Spinal cord (tissue), 10 donors: ENCODE measurements around the gene BCL2. TPM values are rescaled to one million over a fixed set of nuclear protein-coding genes. Genes with fewer than 3 reads are reported as not detected.
A peak's percentile ranks its signal among the peaks of the same experiment; 100 is the strongest.

Source experiments
- DNase-seq, 6 donors: peaks; one replicate each; pipeline versions ENCODE4 v3.0.0 to v3.0.0-alpha.2; 2013 to 2015; ENCODE audit warnings: low spot score in 6 of 6, low read depth in 4 of 6
- H3K27ac ChIP-seq: one replicate; pipeline ENCODE4 v1.5.1; 2013; ENCODE audit warnings: low read depth, low read length, control low read depth
- H3K27me3 ChIP-seq: one replicate; pipeline ENCODE4 v1.6.1; 2013; ENCODE audit warnings: low read length; ENCODE audit not compliant: control insufficient read depth, insufficient read depth
- H3K36me3 ChIP-seq: one replicate; pipeline ENCODE4 v1.6.1; 2013; ENCODE audit warnings: low read length; ENCODE audit not compliant: control insufficient read depth, insufficient read depth
- H3K4me1 ChIP-seq: one replicate; pipeline ENCODE4 v1.6.1; 2013; ENCODE audit warnings: low read length; ENCODE audit not compliant: control insufficient read depth, insufficient read depth
- H3K4me3 ChIP-seq: one replicate; pipeline ENCODE4 v1.5.1; 2013; ENCODE audit warnings: low read depth, low read length, control low read depth
- H3K9me3 ChIP-seq: one replicate; pipeline ENCODE4 v1.6.1; 2013; ENCODE audit warnings: low read length; ENCODE audit not compliant: control insufficient read depth, insufficient read depth
- WGBS: methylation state at CpG from one replicate; pipeline ENCODE4 v1.1.5; 2013; ENCODE audit warnings: missing lambda C conversion rate; ENCODE audit not compliant: insufficient coverage; 5-methylcytosine and 5-hydroxymethylcytosine counted together
- polyA plus RNA-seq, 2 donors: library from polyadenylated mRNA; unstranded; fragments of 120-200 nt; gene quantifications; one replicate each; pipeline ENCODE4 v1.2.1, GENCODE V29; 2013; ENCODE audit not compliant: insufficient read length in 2 of 2
- total RNA-seq, 2 donors: library from RNA; depleted of rRNA in 1 of 2; stranded (reverse); fragments of 120-200 nt in 1 of 2; fragments of >200 nt in 1 of 2; gene quantifications; one replicate each; pipeline versions ENCODE4 v1.2.3 to v1.2.4, GENCODE V29; 2013 to 2014
- donor health status: healthy.

The BCL2 gene
- total and polyA plus RNA-seq, 4 donors, result 14.4 to 34.4 (median 23.7) TPM

DNA sequence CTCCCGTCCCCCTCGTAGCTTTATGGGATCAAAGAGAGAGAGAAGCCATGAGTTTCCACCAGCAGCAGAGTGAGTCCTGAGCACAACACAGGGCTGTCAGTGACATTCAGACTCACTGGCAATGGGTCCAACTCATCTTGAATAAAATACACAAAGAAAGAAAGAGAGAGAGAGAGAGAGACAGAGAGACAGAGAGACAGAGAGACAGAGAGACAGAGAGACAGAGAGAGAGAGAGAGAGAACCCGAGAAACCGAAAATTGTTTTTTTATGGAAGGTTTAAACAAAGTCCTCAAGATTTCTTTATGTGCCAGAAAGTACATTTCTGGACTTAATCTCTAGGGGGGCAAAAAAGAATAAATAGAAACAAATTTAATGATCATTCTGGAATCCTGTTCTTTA lies 11.5 kb upstream of the BCL2 start:
- peaks cover 31% of the 10 kb centered on the region for H3K36me3 ChIP-seq
- no peak overlapping the region for H3K4me3 ChIP-seq
- 94% methylated on average over 2 of the region's 4 CpGs for WGBS
- peaks cover 5% of the 10 kb centered on the region for H3K4me1 ChIP-seq
- no peak for DNase-seq
- no peaks in the 10 kb centered on the region for H3K27me3 ChIP-seq
- no peaks in the 10 kb centered on the region for H3K9me3 ChIP-seq
- H3K27ac ChIP-seq, result no peak overlapping the region

DNA sequence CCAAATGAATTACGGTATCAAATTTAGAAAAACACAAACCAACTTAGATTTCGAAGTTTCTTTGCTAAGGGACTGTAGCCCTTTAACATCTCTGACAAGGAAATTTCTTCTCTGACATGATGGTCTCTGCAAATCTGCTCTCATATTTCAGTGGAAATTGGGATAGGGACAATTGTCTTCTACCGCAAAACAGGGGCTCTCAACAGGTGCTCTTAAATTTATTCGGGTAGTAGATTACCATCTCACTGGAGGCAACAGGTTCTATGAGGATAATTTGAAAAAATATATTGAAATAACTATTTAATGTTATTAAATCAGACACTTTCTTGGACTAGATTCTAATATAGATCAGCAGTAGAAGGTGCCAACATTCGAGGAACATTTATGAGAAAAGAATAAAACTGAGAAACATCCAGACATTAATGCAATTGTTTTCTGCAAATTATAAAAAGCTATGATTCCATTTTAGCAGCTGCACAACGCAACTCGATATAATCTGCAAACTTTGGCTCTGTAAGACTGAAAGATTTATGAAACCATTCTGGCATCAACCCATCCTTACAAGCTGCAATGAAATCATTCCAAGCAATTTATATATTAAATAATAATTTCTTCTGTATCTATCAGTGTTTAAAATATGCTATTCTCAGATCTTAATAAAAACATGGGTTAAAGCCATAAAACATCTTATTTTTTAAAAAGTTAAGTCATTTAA lies 10.0 kb upstream of the BCL2 start:
- Histone ChIP-seq H3K27ac (no peak overlapping the region), H3K27me3 (no peaks in the 10 kb centered on the region)
- 94% methylated on average over 3 of the region's 7 CpGs for WGBS

DNA sequence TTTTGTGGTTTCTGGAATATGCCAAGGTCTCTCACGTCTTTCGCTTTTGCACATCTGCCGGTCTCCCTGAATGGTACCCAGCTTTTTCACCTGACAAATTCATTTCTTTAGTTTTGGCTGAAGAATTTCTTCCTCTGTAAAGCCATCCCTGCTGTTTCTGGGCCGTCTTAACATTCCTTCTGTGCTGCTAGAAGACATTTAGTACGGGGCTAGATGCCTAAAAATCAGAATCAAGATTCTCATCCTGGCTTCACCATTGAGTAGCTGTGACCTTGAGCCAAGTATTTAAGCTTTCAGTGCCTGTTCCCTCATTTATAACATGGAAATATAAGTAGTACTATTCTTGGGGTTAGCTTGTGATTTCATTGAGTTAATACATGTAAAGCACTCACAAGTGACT lies 6.4 kb upstream of the BCL2 start:
- H3K9me3 ChIP-seq, result no peaks in the 10 kb centered on the region
- H3K27me3 ChIP-seq, result no peaks in the 10 kb centered on the region
- no peak overlapping the region for H3K4me3 ChIP-seq
- H3K27ac ChIP-seq, result no peak overlapping the region
- H3K4me1 ChIP-seq, result peaks cover 2% of the 10 kb centered on the region
- peaks cover 3% of the 10 kb centered on the region for H3K36me3 ChIP-seq
- 47% methylated on average over 5 of the region's 5 CpGs for WGBS
- peak in 1 of 6 donors; percentile 68 for DNase-seq

More for the DNA sequence above, 10.0 kb upstream of the BCL2 start:
- no peak for DNase-seq
- peaks cover 27% of the 10 kb centered on the region for H3K36me3 ChIP-seq
- no peaks in the 10 kb centered on the region for H3K4me1 ChIP-seq
- H3K9me3 ChIP-seq, result no peaks in the 10 kb centered on the region
- no peak overlapping the region for H3K4me3 ChIP-seq

DNA sequence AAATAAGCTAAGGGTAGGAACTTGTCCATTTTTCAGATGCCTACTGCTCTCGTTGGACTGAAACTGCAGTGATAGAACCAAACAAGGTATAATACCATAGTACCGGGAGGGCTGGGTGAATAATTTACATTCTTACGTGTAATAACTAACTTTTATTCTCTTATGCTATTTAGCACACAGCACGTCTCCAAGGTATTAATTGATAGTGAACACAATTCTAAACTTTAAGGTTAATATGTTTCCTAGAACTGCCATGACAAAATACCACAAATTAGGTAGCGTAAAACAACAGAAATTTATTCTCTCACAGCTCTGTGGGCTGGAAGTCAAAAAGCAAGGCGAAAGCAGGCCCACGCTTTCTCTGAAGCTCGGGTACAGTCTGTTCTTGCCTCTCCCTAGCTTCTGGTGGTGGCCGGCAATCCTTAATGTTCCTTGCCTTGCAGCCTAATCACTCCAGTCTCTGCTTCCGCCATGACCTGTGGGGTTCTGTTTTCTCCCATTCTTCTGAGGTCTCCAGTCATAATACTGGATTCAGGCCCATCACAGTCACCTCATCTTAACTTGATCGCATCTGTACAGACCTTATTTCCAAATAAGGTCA lies 5.6 kb upstream of the BCL2 start:
- H3K27me3 ChIP-seq, result no peaks in the 10 kb centered on the region
- H3K9me3 ChIP-seq, result no peaks in the 10 kb centered on the region
- no peaks in the 10 kb centered on the region for H3K36me3 ChIP-seq
- no peak overlapping the region for H3K4me3 ChIP-seq
- H3K27ac ChIP-seq, result no peak overlapping the region
- DNase-seq, result no peak
- WGBS, result 87% methylated on average over 6 of the region's 11 CpGs
- H3K4me1 ChIP-seq, result peaks cover 7% of the 10 kb centered on the region

- H3K9me3 ChIP-seq, result no peaks in the 10 kb centered on the region
- WGBS, result 15% methylated on average over 4 of the region's 8 CpGs
- peak overlapping the region; percentile 44 for H3K27ac ChIP-seq
- DNase-seq, result peak in 5 of 6 donors; percentile 65 to 94 (median 73)
- no peak overlapping the region for H3K4me3 ChIP-seq
- H3K36me3 ChIP-seq, result no peaks in the 10 kb centered on the region
- H3K4me1 ChIP-seq, result peaks cover 13% of the 10 kb centered on the region
- no peaks in the 10 kb centered on the region for H3K27me3 ChIP-seq
Measured at GRCh38 chr18:63322908-63323634, 3.5 kb upstream of the BCL2 start.

DNA sequence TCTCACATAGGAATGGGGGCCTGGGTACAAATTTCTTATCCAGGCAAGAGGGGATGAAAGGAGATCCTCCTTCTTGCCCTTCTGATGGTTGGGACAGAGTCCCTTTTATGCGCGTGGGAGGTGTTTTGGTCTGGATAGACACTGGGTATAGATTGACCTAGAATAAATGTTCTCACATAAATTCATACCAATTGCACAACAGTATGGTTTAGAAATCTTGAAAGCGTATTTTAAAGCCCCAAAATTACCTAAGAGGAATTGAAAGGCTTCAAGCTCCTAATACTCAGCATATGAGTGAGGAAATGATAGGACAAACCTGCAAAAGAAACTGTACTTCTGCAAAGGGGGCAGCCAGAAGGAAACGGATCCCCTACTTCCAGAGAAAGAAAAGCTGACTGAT lies 2.6 kb upstream of the BCL2 start:
- no peak overlapping the region for H3K4me3 ChIP-seq

GRCh38 chr18:63321291-63321690 lies 1.7 kb upstream of the BCL2 start:
- no peak for DNase-seq
- H3K4me1 ChIP-seq, result peaks cover 18% of the 10 kb centered on the region
- H3K36me3 ChIP-seq, result no peaks in the 10 kb centered on the region
- peak overlapping the region; percentile 50 for H3K4me3 ChIP-seq
- no peaks in the 10 kb centered on the region for H3K27me3 ChIP-seq
- H3K27ac ChIP-seq, result no peak overlapping the region
- WGBS, result 58% methylated on average over 2 of the region's 9 CpGs
- no peaks in the 10 kb centered on the region for H3K9me3 ChIP-seq

More for the DNA sequence above, 2.6 kb upstream of the BCL2 start:
- 78% methylated on average over 1 of the region's 4 CpGs for WGBS
- no peak overlapping the region for H3K27ac ChIP-seq
- H3K4me1 ChIP-seq, result peaks cover 18% of the 10 kb centered on the region
- H3K36me3 ChIP-seq, result no peaks in the 10 kb centered on the region
- DNase-seq, result no peak
- no peaks in the 10 kb centered on the region for H3K27me3 ChIP-seq
- no peaks in the 10 kb centered on the region for H3K9me3 ChIP-seq

DNA sequence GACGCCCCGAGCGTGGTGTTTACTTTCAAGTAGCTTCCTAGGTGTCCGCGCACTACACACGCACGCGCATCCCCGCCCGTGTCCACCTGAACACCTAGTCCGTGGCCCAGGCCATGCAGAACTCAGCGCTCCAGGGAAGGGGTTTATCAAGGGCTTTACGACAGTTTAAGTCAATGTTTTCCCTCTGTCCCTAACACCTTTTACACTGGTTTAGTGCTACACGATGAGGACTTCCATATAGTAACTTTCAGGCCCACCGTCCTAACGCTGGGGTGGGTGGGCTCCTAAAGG lies 1.4 kb upstream of the BCL2 start:
- no peaks in the 10 kb centered on the region for H3K27me3 ChIP-seq
- H3K4me3 ChIP-seq, result peak overlapping the region; percentile 50
- peaks cover 18% of the 10 kb centered on the region for H3K4me1 ChIP-seq
- DNase-seq, result no peak
- 18% methylated on average over 16 of the region's 16 CpGs for WGBS
- no peaks in the 10 kb centered on the region for H3K9me3 ChIP-seq
- no peaks in the 10 kb centered on the region for H3K36me3 ChIP-seq
- H3K27ac ChIP-seq, result peak overlapping the region; percentile 58

GRCh38 chr18:63320123-63320974 lies 780 bp upstream of the BCL2 start:
- Histone ChIP-seq H3K4me1 (peaks cover 18% of the 10 kb centered on the region), H3K9me3 (no peaks in the 10 kb centered on the region), H3K36me3 (no peaks in the 10 kb centered on the region), H3K4me3 (peak overlapping the region; percentile 50), H3K27me3 (no peaks in the 10 kb centered on the region), H3K27ac (peak overlapping the region; percentile 58)
- under 1% methylated on average over 84 of the region's 92 CpGs for WGBS
- DNase-seq, result peak in 2 of 6 donors; percentile 94 to 96
